HG03280 (cell line): ENCODE data around the gene GASK1A.

Experiments used
- ATAC-seq: cut with Tn5 transposase; IDR thresholded peaks from one replicate; pipeline ENCODE4 v1.9.1; 2021; ENCODE audit warnings: mild to moderate bottlenecking, moderate library complexity; ENCODE audit not compliant: unreplicated experiment

GASK1A gene

DNA sequence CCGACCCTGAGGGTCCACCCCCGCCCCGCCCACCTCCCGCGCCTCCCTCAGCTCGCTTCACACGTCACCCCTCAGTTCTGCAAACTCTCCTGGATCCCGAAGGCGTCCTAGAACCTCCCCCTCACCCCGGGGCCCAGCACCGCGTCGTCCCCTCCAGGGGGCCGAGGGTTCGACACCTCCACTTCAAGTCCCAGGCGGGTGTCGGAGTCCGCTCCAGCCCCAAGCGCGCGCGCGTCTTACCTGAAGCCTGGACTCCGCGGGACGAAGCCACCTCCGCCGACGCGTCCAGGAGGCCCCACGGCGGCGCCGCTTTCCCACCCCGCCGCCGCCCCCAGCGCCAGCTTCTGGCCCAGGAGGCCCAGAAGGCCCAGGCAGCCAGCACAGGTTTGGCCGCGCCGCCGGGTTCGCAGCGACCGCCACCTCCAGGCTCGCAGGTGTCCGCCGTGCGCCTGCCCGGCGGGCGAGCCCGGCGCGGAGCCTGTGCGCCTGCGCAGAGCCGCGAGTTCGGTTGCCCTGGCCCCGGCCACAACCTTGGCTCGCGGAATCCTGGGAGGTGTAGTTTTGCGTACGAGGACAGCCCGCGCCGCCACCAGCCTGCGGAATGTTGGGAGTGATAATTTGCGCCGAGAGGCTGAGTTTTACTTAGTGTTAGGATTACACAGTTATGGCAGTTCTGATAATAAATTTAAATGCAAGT lies 126.6 kb downstream of the GASK1A start, which contains the start of gene POMGNT2:
POMGNT2 (minus strand) TSS at position 484 of the 697 bp plus-strand sequence. CDS start 24,648 bp downstream, outside the sequence.
- ATAC-seq = peak; percentile 84

- no peak for ATAC-seq
Observed at GRCh38 chr3:43106293-43106628, 127.2 kb downstream of the GASK1A start.
